Endothelial cell of umbilical vein (primary cell): ENCODE measurements around the gene GPR34. TPM values are rescaled to one million over a fixed set of nuclear protein-coding genes. Genes with fewer than 3 reads are reported as not detected.
A peak's percentile ranks its signal among the peaks of the same experiment; 100 is the strongest.

Source experiments
- BruUV-seq: library from RNA; stranded (reverse); fragments of 400-500 nt; replicated peaks from 2 replicates; lab custom pipeline; 2021; lab: Mats Ljungman, UMichigan
- CTCF ChIA-PET: fragments of 300-600, 350-600 bp; sonication (Branson Sonifier 250); formaldehyde crosslinking; loops from one replicate; lab custom pipeline; 2021; ENCODE audit warnings: antibody characterized with exemption, inconsistent platforms; lab: Charles Lee
- POLR2A ChIA-PET: fragments of 300-600, 350-600 bp; sonication (Branson Sonifier 250); formaldehyde crosslinking; loops from one replicate; lab custom pipeline; 2021; ENCODE audit warnings: antibody characterized with exemption, inconsistent platforms; lab: Charles Lee
- DNase-seq: peaks from one replicate; pipeline ENCODE4 v3.0.0-alpha.2; 2011; ENCODE audit warnings: low read depth, low spot score
- FAIRE-seq: peaks from 2 replicates; lab custom pipeline; 2011; peaks lifted over from hg19 to GRCh38; lab: Jason Lieb, UNC
- H2AFZ ChIP-seq: 2 replicates; pipeline ENCODE4 v1.6.0; 2012; ENCODE audit warnings: low read depth, low read length, control low read depth, inconsistent platforms
- H3K27ac ChIP-seq: 2 replicates; pipeline ENCODE4 v1.5.1; 2011; ENCODE audit warnings: low read depth, mild to moderate bottlenecking, control low read depth, low read length, moderate library complexity; ENCODE audit not compliant: insufficient read depth
- H3K27me3 ChIP-seq, 2 experiments: 2 replicates each; pipeline versions ENCODE4 v1.6.0 to v1.6.1; 2011; ENCODE audit warnings: low read length in 2 of 2, mixed read lengths in 1 of 2; ENCODE audit not compliant: control insufficient read depth in 2 of 2, insufficient read depth in 2 of 2
- H3K36me3 ChIP-seq, 2 experiments: 2 replicates in 1 of 2; 3 replicates in 1 of 2; pipeline ENCODE4 v1.5.1; 2011; ENCODE audit warnings: low read length in 2 of 2, mild to moderate bottlenecking in 1 of 2, moderate library complexity in 1 of 2; ENCODE audit not compliant: control insufficient read depth in 2 of 2, insufficient read depth in 2 of 2; ENCODE audit errors: extremely low read depth in 1 of 2
- H3K4me1 ChIP-seq: 3 replicates; pipeline ENCODE4 v1.5.1; 2011; ENCODE audit warnings: mild to moderate bottlenecking, low read length; ENCODE audit not compliant: control insufficient read depth, insufficient read depth; ENCODE audit errors: extremely low read depth
- H3K4me2 ChIP-seq: 2 replicates; pipeline ENCODE4 v1.6.1; 2011; ENCODE audit warnings: low read length, control low read depth, mixed read lengths; ENCODE audit not compliant: insufficient read depth
- H3K4me3 ChIP-seq, 3 experiments: fragments of 200-600 bp in 1 of 3; sonication (generic), shearing (Covaris generic) in 1 of 3; replicated peaks in 1 of 3; 2 replicates each; pipeline ENCODE4 v1.5.1; 2011 to 2016; ENCODE audit warnings: control low read depth in 3 of 3, low read length in 3 of 3, mild to moderate bottlenecking in 2 of 3, inconsistent platforms in 1 of 3, low read depth in 1 of 3, moderate library complexity in 1 of 3; ENCODE audit not compliant: insufficient read depth in 1 of 3
- H3K79me2 ChIP-seq: 2 replicates; pipeline ENCODE4 v1.6.0; 2012; ENCODE audit warnings: low read length, inconsistent platforms; ENCODE audit not compliant: control insufficient read depth, insufficient read depth
- H3K9ac ChIP-seq: replicated peaks from 2 replicates; pipeline ENCODE3; 2011; ENCODE audit warnings: low read length, control low read depth; ENCODE audit not compliant: insufficient read depth; ENCODE audit errors: extremely low read depth
- H3K9me1 ChIP-seq: replicated peaks from 3 replicates; pipeline ENCODE4 v1.6.0; 2011; ENCODE audit warnings: mild to moderate bottlenecking, low read length; ENCODE audit not compliant: control insufficient read depth, insufficient read depth; ENCODE audit errors: extremely low read depth
- H3K9me3 ChIP-seq: replicated peaks from 2 replicates; pipeline ENCODE4 v1.5.1; 2012; ENCODE audit warnings: low read length, inconsistent platforms; ENCODE audit not compliant: control insufficient read depth, insufficient read depth
- H4K20me1 ChIP-seq: replicated peaks from 2 replicates; pipeline ENCODE3; 2011; ENCODE audit warnings: mild to moderate bottlenecking, low read length; ENCODE audit not compliant: control insufficient read depth, insufficient read depth; ENCODE audit errors: extremely low read depth
- EZH2 ChIP-seq: IDR thresholded peaks from 2 replicates; pipeline ENCODE4 v1.6.1; 2012; ENCODE audit warnings: borderline replicate concordance, low read depth, mild to moderate bottlenecking, moderate library complexity, low read length, inconsistent platforms; ENCODE audit not compliant: severe bottlenecking
- FOS ChIP-seq: IDR thresholded peaks from 2 replicates; pipeline ENCODE4 v1.6.1; 2011; ENCODE audit warnings: mild to moderate bottlenecking, low read length, moderate library complexity, borderline replicate concordance; ENCODE audit not compliant: insufficient read depth
- JUN ChIP-seq: IDR thresholded peaks from 2 replicates; pipeline ENCODE4 v1.6.1; 2011; ENCODE audit warnings: borderline replicate concordance, low read depth; ENCODE audit not compliant: insufficient read length, insufficient read depth
- MYC ChIP-seq: IDR thresholded peaks from one replicate; pipeline ENCODE4 v1.6.1; 2011; ENCODE audit warnings: mild to moderate bottlenecking, low read depth, low read length
- POLR2A ChIP-seq: IDR thresholded peaks from 2 replicates; pipeline ENCODE4 v1.6.1; 2012; ENCODE audit warnings: low read depth, mild to moderate bottlenecking, control low read depth, low read length
- POLR2AphosphoS5 ChIP-seq: IDR thresholded peaks from 2 replicates; pipeline ENCODE4 v1.6.1; 2012; ENCODE audit warnings: low read depth, mild to moderate bottlenecking, control low read depth, low read length, moderate library complexity; ENCODE audit not compliant: insufficient read depth
- dilution Hi-C: fragments of 300-500 bp; cut with MboI; formaldehyde crosslinking; loops from one replicate; pipeline ENCODE4 v1.15.0; 2019; ENCODE audit warnings: low sequenced_read_pairs; ENCODE audit not compliant: extremely low pct_ligation_motif_present
- intact Hi-C: fragments of 100-400 bp; cut with micrococcal nuclease; formaldehyde crosslinking; loops from one replicate; pipeline ENCODE4 v1.10.0; 2022
- polyA plus RNA-seq, 4 experiments: library from polyadenylated mRNA; depleted of rRNA in 3 of 4; stranded (reverse) in 3 of 4; unstranded in 1 of 4; fragments of >200 nt; gene quantifications; 2 replicates each; pipeline versions ENCODE4 v1.2.1 to v1.2.3, GENCODE V29; 2011 to 2012; ENCODE audit warnings: missing spikeins in 1 of 4
- total RNA-seq: library from RNA; stranded (reverse); gene quantifications from 2 replicates; pipeline ENCODE4 v1.2.3, GENCODE V29; 2021
- TF ChIP-seq, protein P1 (sequence below), 2 donors: IDR thresholded peaks; 1 replicate in 1 of 2; 2 replicates in 1 of 2; pipeline ENCODE4 v1.5.1; 2011; ENCODE audit warnings: low read length in 2 of 2, mild to moderate bottlenecking in 2 of 2, moderate library complexity in 2 of 2, control low read depth in 1 of 2, inconsistent platforms in 1 of 2, low read depth in 1 of 2; ENCODE audit not compliant: insufficient read depth in 1 of 2; ENCODE audit errors: extremely low read depth in 1 of 2
- TF ChIP-seq, protein P2 (sequence below): IDR thresholded peaks from 2 replicates; pipeline ENCODE4 v1.6.1; 2011; ENCODE audit not compliant: insufficient read depth, insufficient read length

The GPR34 gene
- total and polyA plus RNA-seq, 2 donors (not counting 3 experiments of a cell fraction or from before 2014, with no cell fraction given): not detected

DNA sequence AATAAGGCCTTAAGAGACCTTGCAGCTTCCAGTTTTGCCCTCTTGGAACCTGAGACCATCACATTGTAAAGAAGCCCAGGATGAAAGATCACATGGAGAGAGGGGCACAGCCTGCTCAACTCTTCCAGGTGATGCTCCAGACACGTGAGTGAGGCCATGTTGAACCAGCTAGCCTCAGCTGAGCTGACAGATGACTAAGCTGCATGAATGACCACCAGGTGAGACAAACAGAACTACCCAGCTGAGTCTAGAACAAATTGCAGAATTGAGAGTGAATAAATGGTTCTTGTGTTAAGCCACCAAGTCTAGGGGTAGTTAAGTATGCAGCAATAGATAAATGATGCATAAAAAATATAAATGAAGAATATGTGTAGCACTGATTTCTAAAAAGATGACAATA lies 18.4 kb downstream of the GPR34 start:
- H3K9me1 ChIP-seq: no peaks in the 10 kb centered on the region
- H3K27me3 ChIP-seq: no peaks in the 10 kb centered on the region
- no peak overlapping the region for H3K27ac ChIP-seq
- intact Hi-C loops: no loop called here
- FAIRE-seq (no peak), DNase-seq (no peak)
- H3K4me3 ChIP-seq: no peak overlapping the region
- ChIA-PET POLR2A (no interaction called here), CTCF (no interaction called here)
- H3K36me3 ChIP-seq: no peaks in the 10 kb centered on the region
- no peak overlapping the region for H3K9ac ChIP-seq
- no peak overlapping the region for H3K4me2 ChIP-seq
- no peaks in the 10 kb centered on the region for H3K79me2 ChIP-seq
- dilution Hi-C loops: no loop called here
- no peak overlapping the region for H2AFZ ChIP-seq
- BruUV-seq: no TSS peak
- TF ChIP-seq, protein P1, sequence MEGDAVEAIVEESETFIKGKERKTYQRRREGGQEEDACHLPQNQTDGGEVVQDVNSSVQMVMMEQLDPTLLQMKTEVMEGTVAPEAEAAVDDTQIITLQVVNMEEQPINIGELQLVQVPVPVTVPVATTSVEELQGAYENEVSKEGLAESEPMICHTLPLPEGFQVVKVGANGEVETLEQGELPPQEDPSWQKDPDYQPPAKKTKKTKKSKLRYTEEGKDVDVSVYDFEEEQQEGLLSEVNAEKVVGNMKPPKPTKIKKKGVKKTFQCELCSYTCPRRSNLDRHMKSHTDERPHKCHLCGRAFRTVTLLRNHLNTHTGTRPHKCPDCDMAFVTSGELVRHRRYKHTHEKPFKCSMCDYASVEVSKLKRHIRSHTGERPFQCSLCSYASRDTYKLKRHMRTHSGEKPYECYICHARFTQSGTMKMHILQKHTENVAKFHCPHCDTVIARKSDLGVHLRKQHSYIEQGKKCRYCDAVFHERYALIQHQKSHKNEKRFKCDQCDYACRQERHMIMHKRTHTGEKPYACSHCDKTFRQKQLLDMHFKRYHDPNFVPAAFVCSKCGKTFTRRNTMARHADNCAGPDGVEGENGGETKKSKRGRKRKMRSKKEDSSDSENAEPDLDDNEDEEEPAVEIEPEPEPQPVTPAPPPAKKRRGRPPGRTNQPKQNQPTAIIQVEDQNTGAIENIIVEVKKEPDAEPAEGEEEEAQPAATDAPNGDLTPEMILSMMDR (IDR thresholded peaks at IDR 0.05; ENCODE audit: extremely low read depth in 1 of 2, insufficient read depth in 1 of 2, low read depth in 1 of 2, low read length in 2 of 2): no peak
- no peaks in the 10 kb centered on the region for H4K20me1 ChIP-seq
- no peaks in the 10 kb centered on the region for H3K4me1 ChIP-seq
- no peaks in the 10 kb centered on the region for H3K9me3 ChIP-seq

DNA sequence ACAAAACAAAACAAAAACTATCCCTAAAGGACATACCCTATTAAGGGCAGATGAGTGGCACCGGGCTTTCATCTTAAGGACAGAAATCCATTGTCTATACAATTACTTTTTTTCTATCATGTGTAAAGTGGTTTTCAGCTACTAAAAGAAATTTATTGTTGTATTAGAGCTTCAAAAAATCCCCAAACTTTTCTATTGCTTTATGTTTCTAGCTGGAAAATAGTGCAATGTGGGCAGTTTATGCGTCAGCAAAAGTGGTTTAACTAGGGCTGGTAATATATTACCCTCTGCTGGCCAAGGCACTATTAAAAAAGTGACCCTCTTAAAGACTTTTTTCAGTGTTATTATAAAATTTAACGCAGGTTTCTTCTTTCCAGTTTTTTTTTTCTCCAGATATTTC lies 19.7 kb downstream of the GPR34 start:
- H3K27ac ChIP-seq: no peak overlapping the region
- intact Hi-C loops (no loop called here), dilution Hi-C loops (no loop called here)
- TF ChIP-seq JUN (no peak), MYC (no peak), EZH2 (no peak), POLR2AphosphoS5 (no peak), POLR2A (no peak), FOS (no peak)
- TF ChIP-seq, protein P2, sequence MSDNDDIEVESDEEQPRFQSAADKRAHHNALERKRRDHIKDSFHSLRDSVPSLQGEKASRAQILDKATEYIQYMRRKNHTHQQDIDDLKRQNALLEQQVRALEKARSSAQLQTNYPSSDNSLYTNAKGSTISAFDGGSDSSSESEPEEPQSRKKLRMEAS: no peak
- TF ChIP-seq, protein P1 (IDR thresholded peaks at IDR 0.05; ENCODE audit: extremely low read depth in 1 of 2, insufficient read depth in 1 of 2, low read depth in 1 of 2, low read length in 2 of 2): no peak
- no peak overlapping the region for H3K4me3 ChIP-seq
- H3K27me3 ChIP-seq: no peaks in the 10 kb centered on the region
- no peaks in the 10 kb centered on the region for H3K9me1 ChIP-seq
- H2AFZ ChIP-seq: no peak overlapping the region
- H3K36me3 ChIP-seq: no peaks in the 10 kb centered on the region
- no peak for DNase-seq
- H4K20me1 ChIP-seq: no peaks in the 10 kb centered on the region
- no peaks in the 10 kb centered on the region for H3K9me3 ChIP-seq
- FAIRE-seq: peak; percentile 18
- no peak overlapping the region for H3K9ac ChIP-seq
- CTCF ChIA-PET: no interaction called here
- no TSS peak for BruUV-seq
- POLR2A ChIA-PET: no interaction called here
- no peak overlapping the region for H3K4me2 ChIP-seq
- no peaks in the 10 kb centered on the region for H3K79me2 ChIP-seq
- no peaks in the 10 kb centered on the region for H3K4me1 ChIP-seq
